NCI-H524 (cell line): ENCODE measurements around the gene LDB2.

ENCODE experiments used
- DNase-seq, 2 experiments: peaks; one replicate each; lab custom pipeline; 2025; lab: John Stamatoyannopoulos, UW

LDB2 gene

DNA sequence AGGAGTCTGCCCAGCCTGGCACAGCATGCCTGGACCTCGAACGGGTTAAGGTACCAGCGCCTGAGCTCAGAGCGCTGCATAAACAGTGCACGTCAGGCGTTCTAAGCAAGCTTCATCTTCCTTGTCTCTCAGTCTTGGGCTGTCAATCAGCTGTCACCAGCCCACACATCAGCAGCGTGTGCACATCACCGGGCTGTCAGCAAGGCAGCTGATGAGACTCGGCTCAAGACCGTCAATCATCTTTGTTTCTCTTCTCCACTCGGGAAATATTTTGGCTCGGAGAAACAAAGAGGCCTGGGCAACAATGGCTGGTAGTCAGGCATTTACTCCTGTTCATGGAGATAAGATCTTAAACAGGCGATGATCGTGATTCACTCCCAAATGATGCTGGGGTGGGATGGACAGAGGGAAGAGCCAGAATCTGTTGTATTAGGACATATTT, 141.3 kb downstream of the LDB2 start:
- no peak for DNase-seq

- no peak for DNase-seq
Measured at GRCh38 chr4:16754104-16754503, 144.3 kb downstream of the LDB2 start.

GRCh38 chr4:16752150-16752549, 146.3 kb downstream of the LDB2 start:
- DNase-seq = peak in 1 of 2 experiments; percentile 9

DNA sequence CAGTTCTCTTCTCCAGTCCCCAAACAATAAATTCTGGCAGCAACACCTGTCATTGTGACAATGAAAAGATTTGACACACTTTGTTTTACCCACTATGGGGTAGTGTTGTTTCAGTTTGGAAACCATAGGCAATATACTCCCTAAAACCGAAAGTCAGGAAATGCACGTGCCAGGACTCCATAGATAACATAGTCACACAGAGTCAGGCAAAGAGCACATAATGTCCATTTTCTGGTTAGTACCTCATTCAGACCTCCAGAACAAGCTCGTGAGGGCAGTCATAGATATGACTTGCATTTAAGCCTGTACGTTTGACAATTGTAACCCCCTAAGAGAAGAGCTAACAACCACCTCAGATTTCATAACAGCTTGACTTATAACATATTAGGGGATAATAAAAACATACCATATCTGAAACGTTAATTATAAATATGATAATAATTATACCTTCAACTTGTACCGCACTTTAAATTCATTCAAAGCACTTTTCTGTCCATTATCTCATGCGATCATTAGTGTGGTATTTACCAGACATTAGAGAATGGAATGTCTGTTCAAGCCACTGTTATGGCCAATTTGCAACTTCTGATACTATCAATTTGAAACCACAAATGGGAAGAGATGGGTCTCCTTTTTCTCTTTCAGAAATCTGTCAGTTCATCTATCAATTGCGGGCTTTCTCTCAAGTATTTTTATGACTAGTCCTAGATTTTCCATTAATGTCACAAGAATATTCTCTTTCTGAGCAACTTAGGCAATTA, 147.4 kb downstream of the LDB2 start:
- no peak for DNase-seq

DNA sequence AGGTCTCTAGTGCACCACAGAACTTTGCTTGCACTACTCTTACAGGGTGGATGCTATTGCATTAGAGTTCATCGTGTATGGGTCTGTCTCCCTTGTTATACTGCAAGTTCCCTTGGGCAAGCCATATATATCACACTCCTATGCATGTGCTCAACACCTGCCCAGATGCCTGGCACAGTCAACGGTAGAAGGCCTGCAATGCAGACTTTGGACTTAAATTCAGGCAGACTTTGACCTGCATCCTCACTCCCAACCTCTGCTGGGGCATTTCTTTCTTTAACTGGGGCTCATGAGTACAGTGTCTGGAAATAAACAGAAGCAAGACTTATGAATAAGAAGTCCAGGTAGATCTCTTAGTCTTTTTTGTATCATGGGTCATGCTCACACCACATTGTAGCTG, 148.2 kb downstream of the LDB2 start:
- no peak for DNase-seq

DNA sequence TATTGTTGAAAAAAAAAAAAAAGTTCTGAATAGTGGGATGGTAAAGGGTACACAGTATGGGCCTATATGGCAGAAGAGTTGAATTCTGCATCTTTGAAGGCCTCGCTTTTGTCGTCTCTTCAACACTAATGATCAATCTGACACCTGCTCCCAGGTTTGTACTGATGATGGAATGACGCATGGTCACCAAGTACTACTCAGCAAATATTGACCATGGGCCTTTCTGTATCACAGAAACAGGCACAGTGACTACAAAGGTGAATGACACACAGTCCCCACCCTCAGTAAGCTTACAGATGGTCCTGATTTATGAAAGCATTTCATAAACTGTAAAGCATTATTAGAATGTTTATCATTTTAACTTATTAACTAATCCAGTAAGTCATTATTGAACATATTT, 152.6 kb downstream of the LDB2 start:
- no peak for DNase-seq

- DNase-seq = no peak
Measured at GRCh38 chr4:16745009-16745635, 153.3 kb downstream of the LDB2 start.

DNA sequence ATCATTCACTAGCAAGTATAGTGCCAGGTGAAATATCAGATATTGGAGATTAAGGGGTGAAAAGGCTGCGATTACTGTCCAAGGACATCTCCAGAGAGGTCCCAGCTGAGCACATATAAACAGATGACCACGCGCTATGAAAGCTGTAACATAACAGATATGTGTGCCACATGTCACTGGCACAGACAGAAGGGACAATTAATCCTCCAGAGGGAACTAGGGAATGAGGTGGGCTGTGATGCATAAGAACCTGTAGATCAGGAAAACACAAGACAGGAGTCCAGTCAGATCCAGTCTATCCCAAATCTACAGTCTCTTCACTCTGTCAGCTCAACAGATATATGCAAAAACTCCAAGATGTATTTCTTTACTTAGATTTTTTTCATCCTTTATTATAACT, 157.2 kb downstream of the LDB2 start:
- peak in 1 of 2 experiments; percentile 53 for DNase-seq

DNA sequence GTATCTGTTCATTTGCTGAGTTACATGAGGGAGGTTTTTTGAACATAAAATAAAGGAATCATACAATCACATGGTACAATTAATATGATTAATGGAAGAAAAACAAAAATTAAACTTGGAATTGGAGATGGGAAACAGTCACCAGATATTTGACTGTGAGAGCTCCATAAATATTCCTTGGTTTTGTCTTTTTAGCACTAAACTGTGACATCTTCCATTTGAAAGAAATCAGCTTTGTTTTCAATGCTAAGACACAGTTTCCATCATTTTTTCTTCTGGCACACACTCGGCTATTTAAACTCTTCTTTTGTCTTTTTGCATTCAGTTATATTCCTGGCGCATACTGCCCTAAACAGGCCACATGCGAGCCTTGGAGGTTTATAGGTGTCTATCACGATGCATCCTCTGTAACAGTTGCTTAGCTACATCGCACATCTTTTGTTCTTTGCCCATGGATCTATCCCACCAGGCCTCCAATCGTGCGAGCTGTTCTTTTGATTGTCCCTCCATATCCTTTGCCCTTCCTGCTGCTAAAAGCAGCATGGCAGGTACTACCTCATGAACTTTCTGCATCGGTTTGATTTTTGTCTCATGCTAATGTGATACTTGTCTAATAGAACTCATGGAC, 158.3 kb downstream of the LDB2 start:
- DNase-seq = no peak

DNA sequence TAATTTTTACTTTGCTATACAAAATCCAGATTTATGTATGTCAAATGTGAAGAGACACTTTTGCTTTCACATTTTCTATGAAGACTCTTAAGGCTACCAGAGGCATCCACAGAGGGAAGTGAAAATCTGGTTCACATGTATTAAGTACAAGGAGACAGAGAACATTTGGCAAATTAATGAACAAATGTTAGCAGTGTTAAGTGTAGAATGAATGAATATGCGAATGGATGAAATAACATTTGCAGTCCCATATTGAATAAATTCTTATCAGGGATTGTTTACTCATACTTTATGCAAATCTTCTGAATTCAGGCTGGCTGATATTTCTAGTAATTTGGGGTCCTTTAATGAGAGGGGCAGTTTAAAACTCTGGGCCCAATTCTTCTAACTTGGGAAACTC, 159.9 kb downstream of the LDB2 start:
- DNase-seq = no peak

DNA sequence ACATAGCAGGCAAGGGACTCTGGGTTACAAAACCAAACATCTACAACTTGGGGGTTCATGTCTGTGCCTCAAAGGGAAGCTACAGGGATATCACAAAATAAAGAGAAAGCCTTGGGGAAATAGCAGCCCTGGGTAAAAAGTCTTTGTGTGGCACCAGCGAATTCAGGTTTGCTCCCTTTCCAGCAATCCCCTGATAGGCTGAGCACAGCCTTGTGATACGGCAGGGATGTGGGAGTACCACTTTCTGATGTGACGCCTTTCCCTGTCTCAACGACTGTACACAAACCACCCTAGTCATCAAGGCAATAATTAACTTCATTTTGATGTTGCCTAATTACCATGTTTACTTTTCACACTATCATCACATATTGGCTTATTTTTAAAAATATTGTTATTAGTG, 164.9 kb downstream of the LDB2 start:
- no peak for DNase-seq

DNA sequence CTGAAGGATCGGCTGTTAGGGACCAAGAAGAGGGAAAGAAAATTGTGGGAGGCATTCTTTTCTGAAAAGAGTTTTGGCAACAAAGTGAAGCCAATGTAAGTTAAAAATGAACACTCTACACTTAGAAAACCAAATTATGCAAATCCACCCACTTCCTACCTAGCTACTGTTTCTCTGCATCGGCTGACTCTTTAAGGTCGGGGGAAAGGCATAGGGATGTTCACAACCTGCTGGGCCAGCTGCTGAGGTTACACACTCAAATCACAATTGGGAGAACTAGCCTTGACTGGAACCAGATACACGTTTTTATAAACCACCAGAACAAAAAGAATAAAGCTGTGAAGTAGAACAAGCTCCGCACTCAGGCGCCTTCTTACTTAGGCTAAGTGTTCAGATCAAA, 165.7 kb downstream of the LDB2 start:
- no peak for DNase-seq

DNA sequence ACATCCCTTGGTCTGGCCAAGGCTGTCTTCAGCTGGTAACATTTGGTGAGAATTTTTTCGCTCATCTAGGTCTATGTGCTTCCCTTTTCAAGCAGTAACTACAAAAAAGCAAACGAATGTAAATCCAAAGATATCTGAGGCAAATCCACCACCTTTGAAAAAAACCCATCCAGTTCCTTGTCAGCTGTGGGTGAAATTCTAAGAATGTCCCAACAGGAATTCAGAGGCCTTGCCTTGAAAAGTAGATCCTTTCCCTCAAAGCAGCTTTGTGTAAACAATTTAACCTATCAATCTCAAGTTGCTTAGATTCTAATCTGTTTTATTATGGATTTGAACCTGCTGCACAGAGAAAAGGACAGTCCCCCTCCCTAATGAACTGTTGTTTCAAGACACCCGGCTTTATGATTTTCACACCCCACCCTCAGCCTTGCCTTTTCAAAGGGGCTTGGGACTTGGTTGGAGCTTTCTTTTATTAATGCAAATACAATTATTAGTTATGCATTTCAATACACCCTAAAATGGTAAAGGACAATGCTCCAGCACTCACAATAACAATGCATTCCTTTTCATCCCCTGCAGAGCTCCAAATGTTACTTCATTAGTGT, 166.6 kb downstream of the LDB2 start:
- no peak for DNase-seq

DNA sequence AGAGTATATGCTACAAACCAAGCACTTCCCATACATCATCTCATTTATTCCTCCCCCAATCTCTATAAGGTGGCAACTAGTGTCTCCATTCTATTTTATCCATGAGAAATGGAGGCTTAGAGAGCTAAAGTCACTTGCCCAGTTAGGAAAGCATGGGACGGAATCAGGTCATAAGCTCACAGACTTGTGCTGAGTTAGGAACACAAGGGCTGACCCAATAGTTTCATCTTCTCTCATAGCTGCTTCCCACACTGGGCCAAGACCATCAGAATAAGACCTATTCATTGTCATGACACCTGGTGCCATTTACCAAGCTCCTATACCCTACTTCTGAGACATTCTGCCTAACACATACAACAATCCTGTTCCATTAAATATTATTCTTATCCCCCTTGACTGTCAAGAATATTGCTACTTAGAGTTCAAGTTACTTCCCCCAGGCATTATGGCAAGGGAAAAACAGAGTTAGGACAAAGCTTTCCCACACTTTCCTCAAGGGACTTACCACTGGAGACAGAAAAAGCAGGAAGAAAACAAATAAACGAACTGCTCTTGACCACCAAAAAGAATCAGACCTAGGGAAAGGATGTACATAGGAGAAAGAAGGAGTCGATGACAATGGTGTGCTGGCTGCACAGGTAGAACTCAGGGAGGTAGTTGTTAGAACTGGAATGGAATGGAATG, 167.8 kb downstream of the LDB2 start:
- DNase-seq = no peak

DNA sequence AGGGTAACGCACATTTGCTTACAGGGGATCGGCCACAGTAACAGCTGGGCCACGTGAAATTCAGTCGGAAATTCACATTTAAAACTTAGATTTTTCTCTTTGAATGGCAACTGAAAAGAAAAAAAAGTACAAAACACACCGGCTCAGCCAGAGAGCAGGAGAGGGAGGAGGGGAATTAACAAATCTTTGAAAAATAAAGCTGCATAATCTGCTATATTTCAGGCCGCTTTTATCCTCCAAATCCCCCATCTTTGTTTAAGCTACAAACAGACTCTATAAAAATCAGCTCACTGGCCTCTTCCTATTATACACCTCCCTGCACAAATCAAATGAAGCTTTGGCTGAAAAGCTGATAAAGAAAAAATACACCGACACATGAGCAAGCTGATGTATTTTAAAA, 169.1 kb downstream of the LDB2 start:
- no peak for DNase-seq

GRCh38 chr4:16728849-16729248, 169.6 kb downstream of the LDB2 start:
- DNase-seq = no peak

- DNase-seq = no peak
Measured at GRCh38 chr4:16728111-16728510, 170.3 kb downstream of the LDB2 start.

DNA sequence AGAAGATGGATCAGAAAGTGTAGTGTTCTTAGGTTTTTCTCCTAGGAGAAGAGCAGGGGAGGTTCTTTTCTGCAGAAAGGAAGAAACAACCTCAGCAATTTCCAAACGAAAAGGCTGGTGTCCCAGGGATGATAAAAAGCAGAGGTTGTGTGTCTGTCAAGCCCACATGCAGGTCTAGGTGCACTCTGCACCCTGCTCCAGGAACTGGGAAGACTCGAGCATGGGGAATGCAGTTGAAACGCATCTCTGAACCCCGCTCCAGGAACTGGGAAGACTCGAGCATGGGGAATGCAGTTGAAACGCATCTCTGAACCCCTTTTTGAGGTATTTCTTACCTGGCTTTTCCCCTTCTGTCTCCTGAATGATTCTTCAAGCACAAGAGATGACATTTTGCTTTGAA, 171.2 kb downstream of the LDB2 start:
- DNase-seq = no peak

DNA sequence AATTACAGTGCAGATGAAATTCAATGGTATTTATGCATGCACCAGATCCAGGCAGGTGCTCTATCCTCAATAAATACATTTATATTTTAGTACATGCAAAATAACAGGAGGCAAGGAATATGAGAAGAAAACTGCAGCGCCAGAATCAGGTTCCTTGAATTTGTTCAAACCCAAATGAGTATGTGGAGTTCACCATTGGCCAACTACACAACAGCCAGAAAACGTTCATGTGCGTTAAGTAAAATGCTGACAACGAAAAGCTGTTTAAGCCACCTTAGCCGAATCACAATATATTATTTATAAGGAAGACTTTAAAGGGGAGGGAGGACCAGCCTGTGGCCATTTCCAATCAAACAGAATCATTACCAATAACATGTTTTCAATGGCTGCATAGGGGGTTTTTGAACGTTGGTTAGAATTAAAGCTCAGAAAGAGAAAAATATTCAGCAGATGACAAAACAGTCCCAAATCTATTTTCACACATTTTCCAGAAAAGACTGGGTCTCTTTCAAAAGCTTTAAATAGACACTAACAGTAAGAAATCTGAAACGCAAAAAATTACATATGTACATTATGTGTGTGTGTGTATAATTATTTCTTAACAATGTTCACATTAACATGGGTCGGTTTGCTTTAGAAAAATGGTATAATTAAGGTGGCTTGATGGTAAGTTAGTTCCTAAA, 171.9 kb downstream of the LDB2 start:
- no peak for DNase-seq

- no peak for DNase-seq
Measured at GRCh38 chr4:16725252-16725651, 173.2 kb downstream of the LDB2 start.

DNA sequence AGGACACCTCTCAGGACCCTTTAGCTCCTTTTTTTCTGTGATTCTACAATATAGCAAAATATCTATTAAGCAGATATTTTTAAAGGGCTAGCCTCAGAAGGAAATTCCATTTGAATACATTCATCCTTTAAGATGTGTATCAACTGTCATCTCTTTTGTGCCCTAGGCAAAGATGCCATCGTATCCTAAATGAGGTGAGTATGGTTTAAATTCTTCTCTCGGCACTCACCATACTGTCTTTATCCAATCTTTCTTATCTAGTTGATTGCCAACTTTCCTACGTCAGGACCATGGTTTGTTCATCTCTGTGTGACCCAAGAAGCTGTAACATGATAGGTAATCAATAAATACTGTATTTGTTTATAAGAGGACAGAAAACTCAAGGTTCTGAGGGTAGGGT, 176.0 kb downstream of the LDB2 start:
- DNase-seq = no peak
